Kidney (tissue), 14 donors: ENCODE results near the gene MSX1. TPM values are rescaled to one million over a fixed set of nuclear protein-coding genes. Genes with fewer than 3 reads are reported as not detected.

Source experiments
- DNase-seq, 5 donors: peaks; one replicate each; pipeline ENCODE4 v3.0.0-alpha.2; 2013 to 2020
- FAIRE-seq: peaks from 2 replicates; lab custom pipeline; 2012; peaks lifted over from hg19 to GRCh38; lab: Jason Lieb, UNC
- H3K27ac ChIP-seq, 2 donors: one replicate each; pipeline ENCODE4 v1.7.0; 2013; ENCODE audit warnings: low read depth in 2 of 2, low read length in 2 of 2, inconsistent platforms in 1 of 2
- H3K27me3 ChIP-seq: one replicate; pipeline ENCODE4 v1.7.1; 2013; ENCODE audit warnings: low read length, inconsistent platforms; ENCODE audit not compliant: control insufficient read depth, insufficient read depth
- H3K36me3 ChIP-seq, 3 donors: one replicate each; pipeline versions ENCODE4 v1.7.0 to v1.7.1; 2013; ENCODE audit warnings: low read length in 3 of 3, control low read depth in 1 of 3, inconsistent platforms in 1 of 3; ENCODE audit not compliant: insufficient read depth in 3 of 3, control insufficient read depth in 2 of 3
- H3K4me1 ChIP-seq, 3 donors: one replicate each; pipeline versions ENCODE4 v1.7.0 to v1.7.1; 2013; ENCODE audit warnings: low read length in 3 of 3, inconsistent platforms in 1 of 3, low read depth in 1 of 3; ENCODE audit not compliant: control insufficient read depth in 2 of 3, insufficient read depth in 2 of 3
- H3K4me3 ChIP-seq, 3 donors: one replicate each; pipeline versions ENCODE4 v1.7.0 to v1.8.1; 2013; ENCODE audit warnings: low read length in 3 of 3, control low read depth in 1 of 3, inconsistent platforms in 1 of 3
- H3K9ac ChIP-seq, 3 donors: one replicate each; pipeline versions ENCODE4 v1.7.0 to v1.7.1; 2013; ENCODE audit warnings: low read length in 3 of 3, control low read depth in 1 of 3, inconsistent platforms in 1 of 3
- H3K9me3 ChIP-seq, 3 donors: one replicate each; pipeline versions ENCODE4 v1.7.0 to v1.7.1; 2013; ENCODE audit warnings: low read length in 3 of 3, control low read depth in 1 of 3, inconsistent platforms in 1 of 3; ENCODE audit not compliant: control insufficient read depth in 2 of 3, insufficient read depth in 1 of 3
- intact Hi-C: fragments of 100-400 bp; cut with DNase I; formaldehyde crosslinking; loops from one replicate; pipeline ENCODE4 v1.11.1; 2022
- polyA plus RNA-seq: library from polyadenylated mRNA; stranded (reverse); fragments of 350-450 nt; fragmentation: Illumina TruSeq; extraction: RNeasy Lipid Tissue Mini Kit (QIAGEN cat#74804); gene quantifications from one replicate; pipeline ENCODE4 v1.2.3, GENCODE V29; 2014; ENCODE audit warnings: low read depth, low replicate concordance; ENCODE audit not compliant: insufficient read depth
- total RNA-seq: library from RNA; stranded (reverse); fragmentation: NEBNext Ultra II Directional; extraction: Animal tissue kit (Norgen Biotek cat#: 25700); gene quantifications from one replicate; pipeline ENCODE4 v1.2.1, GENCODE V29; 2021
- TF ChIP-seq, protein P1 (sequence below): IDR thresholded peaks from 3 replicates; pipeline ENCODE4 v1.5.1; 2012; ENCODE audit warnings: mild to moderate bottlenecking, moderate library complexity, borderline replicate concordance; ENCODE audit not compliant: insufficient read depth; ENCODE audit errors: extremely low read depth
- donor health status: control.
- donor health status: control.
- donor health status: control.
- donor health status: control.
- donor health status: control.
- donor health status: DM: yes; HTN: yes; CAD: no.
- donor health status: Normal renal cell carcinoma (clear cell type).

Gene MSX1
- total and polyA plus RNA-seq, 2 donors from 2014 or later: 2.3 to 3.0 TPM

DNA sequence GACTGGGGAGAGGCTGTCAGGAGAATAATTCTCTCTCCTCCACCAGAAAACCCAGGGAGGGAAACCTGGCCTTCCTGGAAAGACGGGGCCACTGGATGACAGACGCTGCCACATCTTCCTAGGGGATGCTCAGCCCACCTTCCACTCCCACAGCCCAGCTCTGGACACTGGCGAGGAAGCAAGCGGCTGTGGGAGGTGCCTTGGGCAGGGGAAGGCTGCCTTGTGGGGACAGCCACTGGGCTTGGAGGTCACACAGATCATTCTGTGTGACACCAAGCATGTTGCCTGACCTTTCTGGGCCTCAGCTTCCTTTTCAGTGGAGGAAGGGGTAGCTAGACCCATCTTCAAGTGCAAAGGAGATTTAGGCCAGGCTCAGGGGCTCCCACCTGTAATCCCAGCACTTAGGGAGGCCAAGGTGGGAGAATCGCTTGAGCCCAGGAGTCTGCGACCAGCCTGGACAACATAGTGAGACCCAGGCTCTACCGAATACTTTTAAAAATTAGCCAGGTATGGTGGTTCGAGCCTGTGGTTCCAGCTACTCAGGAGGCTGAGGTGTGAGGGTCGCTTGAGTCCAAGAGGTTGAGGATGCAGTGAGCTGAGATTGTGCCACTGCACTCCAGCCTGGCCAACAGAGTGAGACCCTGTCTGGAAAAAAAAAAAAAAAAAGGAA, 9.8 kb upstream of the MSX1 start:
- TF ChIP-seq, protein P1, sequence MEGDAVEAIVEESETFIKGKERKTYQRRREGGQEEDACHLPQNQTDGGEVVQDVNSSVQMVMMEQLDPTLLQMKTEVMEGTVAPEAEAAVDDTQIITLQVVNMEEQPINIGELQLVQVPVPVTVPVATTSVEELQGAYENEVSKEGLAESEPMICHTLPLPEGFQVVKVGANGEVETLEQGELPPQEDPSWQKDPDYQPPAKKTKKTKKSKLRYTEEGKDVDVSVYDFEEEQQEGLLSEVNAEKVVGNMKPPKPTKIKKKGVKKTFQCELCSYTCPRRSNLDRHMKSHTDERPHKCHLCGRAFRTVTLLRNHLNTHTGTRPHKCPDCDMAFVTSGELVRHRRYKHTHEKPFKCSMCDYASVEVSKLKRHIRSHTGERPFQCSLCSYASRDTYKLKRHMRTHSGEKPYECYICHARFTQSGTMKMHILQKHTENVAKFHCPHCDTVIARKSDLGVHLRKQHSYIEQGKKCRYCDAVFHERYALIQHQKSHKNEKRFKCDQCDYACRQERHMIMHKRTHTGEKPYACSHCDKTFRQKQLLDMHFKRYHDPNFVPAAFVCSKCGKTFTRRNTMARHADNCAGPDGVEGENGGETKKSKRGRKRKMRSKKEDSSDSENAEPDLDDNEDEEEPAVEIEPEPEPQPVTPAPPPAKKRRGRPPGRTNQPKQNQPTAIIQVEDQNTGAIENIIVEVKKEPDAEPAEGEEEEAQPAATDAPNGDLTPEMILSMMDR: no peak
- Histone ChIP-seq H3K27me3 (peaks cover 29% of the 10 kb centered on the region), H3K4me1 (peaks cover 0 to 12% (median 0%) of the 10 kb centered on the region in 3 donors), H3K4me3 (no peak overlapping the region), H3K9ac (no peak overlapping the region), H3K9me3 (no peaks in the 10 kb centered on the region), H3K36me3 (no peaks in the 10 kb centered on the region), H3K27ac (no peak overlapping the region)
- DNase-seq (no peak), FAIRE-seq (no peak)
- intact Hi-C loops: no loop called here

DNA sequence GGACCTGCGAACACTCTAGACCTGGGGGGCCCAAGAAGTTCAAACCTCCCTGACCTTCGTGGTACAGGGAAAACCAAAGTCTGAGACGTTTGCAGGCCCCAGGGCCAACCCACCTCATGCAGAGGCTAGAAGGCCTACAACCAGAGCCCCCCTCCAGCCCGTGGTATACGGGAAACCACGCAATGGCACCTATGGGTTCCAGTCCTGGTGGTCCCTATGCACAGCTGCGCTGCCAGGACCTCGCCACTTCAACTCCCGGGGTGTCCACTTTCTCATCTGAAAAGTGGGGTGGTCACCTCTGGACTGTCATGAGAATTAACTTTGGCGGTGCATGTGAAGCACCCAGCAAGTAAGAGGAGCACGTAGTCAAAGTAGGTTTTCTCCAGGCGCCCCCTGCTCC, 8.4 kb upstream of the MSX1 start:
- intact Hi-C loops: no loop called here
- FAIRE-seq: no peak
- Histone ChIP-seq H3K4me3 (no peak overlapping the region), H3K27ac (no peak overlapping the region), H3K27me3 (peaks cover 41% of the 10 kb centered on the region), H3K9ac (no peak overlapping the region), H3K9me3 (no peaks in the 10 kb centered on the region), H3K4me1 (peaks cover 0 to 12% (median 0%) of the 10 kb centered on the region in 3 donors), H3K36me3 (no peaks in the 10 kb centered on the region)
- DNase-seq: peak in 1 of 5 donors; percentile 42
- TF ChIP-seq, protein P1: no peak

DNA sequence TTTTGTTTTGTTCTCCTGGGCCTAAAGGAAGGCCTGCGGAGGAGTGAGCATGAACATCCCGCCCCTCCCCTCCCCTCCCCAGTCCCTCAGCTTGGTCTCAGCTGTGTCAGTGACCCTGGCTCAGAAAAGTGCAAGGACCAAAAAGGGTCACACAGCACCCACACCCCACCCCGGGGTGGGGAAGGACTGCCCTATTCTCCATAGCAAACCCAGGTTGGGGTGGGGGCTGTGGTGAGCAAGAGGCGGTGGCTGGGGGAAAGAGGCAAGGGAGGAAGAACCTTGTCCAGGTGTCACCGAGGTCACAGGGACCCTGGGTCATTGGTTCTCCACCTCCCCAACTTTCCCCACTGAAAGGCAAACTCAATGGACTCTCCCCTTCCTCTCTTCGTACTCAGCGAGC, 7.6 kb upstream of the MSX1 start:
- TF ChIP-seq, protein P1: no peak
- no peak for FAIRE-seq
- H3K9me3 ChIP-seq: no peaks in the 10 kb centered on the region
- peak in 1 of 5 donors; percentile 45 for DNase-seq
- H3K4me1 ChIP-seq: peaks cover 0 to 12% (median 6%) of the 10 kb centered on the region in 3 donors
- no peak overlapping the region for H3K27ac ChIP-seq
- no peak overlapping the region for H3K9ac ChIP-seq
- no peaks in the 10 kb centered on the region for H3K36me3 ChIP-seq
- intact Hi-C loops: no loop called here
- peaks cover 46% of the 10 kb centered on the region for H3K27me3 ChIP-seq
- H3K4me3 ChIP-seq: no peak overlapping the region
